Endothelial cell of umbilical vein (primary cell): Measurements from ENCODE around the gene C1RL. TPM values are rescaled to one million over a fixed set of nuclear protein-coding genes. Genes with fewer than 3 reads are reported as not detected.
A peak's percentile ranks its signal among the peaks of the same experiment; 100 is the strongest.

ENCODE experiments used
- BruUV-seq: library from RNA; stranded (reverse); fragments of 400-500 nt; replicated peaks from 2 replicates; lab custom pipeline; 2021; lab: Mats Ljungman, UMichigan
- CTCF ChIA-PET: fragments of 300-600, 350-600 bp; sonication (Branson Sonifier 250); formaldehyde crosslinking; loops from one replicate; lab custom pipeline; 2021; ENCODE audit warnings: antibody characterized with exemption, inconsistent platforms; lab: Charles Lee
- POLR2A ChIA-PET: fragments of 300-600, 350-600 bp; sonication (Branson Sonifier 250); formaldehyde crosslinking; loops from one replicate; lab custom pipeline; 2021; ENCODE audit warnings: antibody characterized with exemption, inconsistent platforms; lab: Charles Lee
- DNase-seq: peaks from one replicate; pipeline ENCODE4 v3.0.0-alpha.2; 2011; ENCODE audit warnings: low read depth, low spot score
- FAIRE-seq: peaks from 2 replicates; lab custom pipeline; 2011; peaks lifted over from hg19 to GRCh38; lab: Jason Lieb, UNC
- H2AFZ ChIP-seq: 2 replicates; pipeline ENCODE4 v1.6.0; 2012; ENCODE audit warnings: low read depth, low read length, control low read depth, inconsistent platforms
- H3K27ac ChIP-seq: 2 replicates; pipeline ENCODE4 v1.5.1; 2011; ENCODE audit warnings: low read depth, mild to moderate bottlenecking, control low read depth, low read length, moderate library complexity; ENCODE audit not compliant: insufficient read depth
- H3K27me3 ChIP-seq, 2 experiments: 2 replicates each; pipeline versions ENCODE4 v1.6.0 to v1.6.1; 2011; ENCODE audit warnings: low read length in 2 of 2, mixed read lengths in 1 of 2; ENCODE audit not compliant: control insufficient read depth in 2 of 2, insufficient read depth in 2 of 2
- H3K36me3 ChIP-seq, 2 experiments: 2 replicates in 1 of 2; 3 replicates in 1 of 2; pipeline ENCODE4 v1.5.1; 2011; ENCODE audit warnings: low read length in 2 of 2, mild to moderate bottlenecking in 1 of 2, moderate library complexity in 1 of 2; ENCODE audit not compliant: control insufficient read depth in 2 of 2, insufficient read depth in 2 of 2; ENCODE audit errors: extremely low read depth in 1 of 2
- H3K4me1 ChIP-seq: 3 replicates; pipeline ENCODE4 v1.5.1; 2011; ENCODE audit warnings: mild to moderate bottlenecking, low read length; ENCODE audit not compliant: control insufficient read depth, insufficient read depth; ENCODE audit errors: extremely low read depth
- H3K4me2 ChIP-seq: 2 replicates; pipeline ENCODE4 v1.6.1; 2011; ENCODE audit warnings: low read length, control low read depth, mixed read lengths; ENCODE audit not compliant: insufficient read depth
- H3K4me3 ChIP-seq, 3 experiments: fragments of 200-600 bp in 1 of 3; sonication (generic), shearing (Covaris generic) in 1 of 3; replicated peaks in 1 of 3; 2 replicates each; pipeline ENCODE4 v1.5.1; 2011 to 2016; ENCODE audit warnings: control low read depth in 3 of 3, low read length in 3 of 3, mild to moderate bottlenecking in 2 of 3, inconsistent platforms in 1 of 3, low read depth in 1 of 3, moderate library complexity in 1 of 3; ENCODE audit not compliant: insufficient read depth in 1 of 3
- H3K79me2 ChIP-seq: 2 replicates; pipeline ENCODE4 v1.6.0; 2012; ENCODE audit warnings: low read length, inconsistent platforms; ENCODE audit not compliant: control insufficient read depth, insufficient read depth
- H3K9ac ChIP-seq: replicated peaks from 2 replicates; pipeline ENCODE3; 2011; ENCODE audit warnings: low read length, control low read depth; ENCODE audit not compliant: insufficient read depth; ENCODE audit errors: extremely low read depth
- H3K9me1 ChIP-seq: replicated peaks from 3 replicates; pipeline ENCODE4 v1.6.0; 2011; ENCODE audit warnings: mild to moderate bottlenecking, low read length; ENCODE audit not compliant: control insufficient read depth, insufficient read depth; ENCODE audit errors: extremely low read depth
- H3K9me3 ChIP-seq: replicated peaks from 2 replicates; pipeline ENCODE4 v1.5.1; 2012; ENCODE audit warnings: low read length, inconsistent platforms; ENCODE audit not compliant: control insufficient read depth, insufficient read depth
- H4K20me1 ChIP-seq: replicated peaks from 2 replicates; pipeline ENCODE3; 2011; ENCODE audit warnings: mild to moderate bottlenecking, low read length; ENCODE audit not compliant: control insufficient read depth, insufficient read depth; ENCODE audit errors: extremely low read depth
- EZH2 ChIP-seq: IDR thresholded peaks from 2 replicates; pipeline ENCODE4 v1.6.1; 2012; ENCODE audit warnings: borderline replicate concordance, low read depth, mild to moderate bottlenecking, moderate library complexity, low read length, inconsistent platforms; ENCODE audit not compliant: severe bottlenecking
- FOS ChIP-seq: IDR thresholded peaks from 2 replicates; pipeline ENCODE4 v1.6.1; 2011; ENCODE audit warnings: mild to moderate bottlenecking, low read length, moderate library complexity, borderline replicate concordance; ENCODE audit not compliant: insufficient read depth
- GATA2 ChIP-seq: IDR thresholded peaks from 2 replicates; pipeline ENCODE4 v1.7.0; 2011; ENCODE audit warnings: low read depth, mild to moderate bottlenecking, moderate library complexity, mixed read lengths, low read length; ENCODE audit not compliant: insufficient read length, insufficient read depth
- JUN ChIP-seq: IDR thresholded peaks from 2 replicates; pipeline ENCODE4 v1.6.1; 2011; ENCODE audit warnings: borderline replicate concordance, low read depth; ENCODE audit not compliant: insufficient read length, insufficient read depth
- MYC ChIP-seq: IDR thresholded peaks from one replicate; pipeline ENCODE4 v1.6.1; 2011; ENCODE audit warnings: mild to moderate bottlenecking, low read depth, low read length
- POLR2A ChIP-seq: IDR thresholded peaks from 2 replicates; pipeline ENCODE4 v1.6.1; 2012; ENCODE audit warnings: low read depth, mild to moderate bottlenecking, control low read depth, low read length
- POLR2AphosphoS5 ChIP-seq: IDR thresholded peaks from 2 replicates; pipeline ENCODE4 v1.6.1; 2012; ENCODE audit warnings: low read depth, mild to moderate bottlenecking, control low read depth, low read length, moderate library complexity; ENCODE audit not compliant: insufficient read depth
- dilution Hi-C: fragments of 300-500 bp; cut with MboI; formaldehyde crosslinking; loops from one replicate; pipeline ENCODE4 v1.15.0; 2019; ENCODE audit warnings: low sequenced_read_pairs; ENCODE audit not compliant: extremely low pct_ligation_motif_present
- intact Hi-C: fragments of 100-400 bp; cut with micrococcal nuclease; formaldehyde crosslinking; loops from one replicate; pipeline ENCODE4 v1.10.0; 2022
- polyA plus RNA-seq, 4 experiments: library from polyadenylated mRNA; depleted of rRNA in 3 of 4; stranded (reverse) in 3 of 4; unstranded in 1 of 4; fragments of >200 nt; gene quantifications; 2 replicates each; pipeline versions ENCODE4 v1.2.1 to v1.2.3, GENCODE V29; 2011 to 2012; ENCODE audit warnings: missing spikeins in 1 of 4
- total RNA-seq: library from RNA; stranded (reverse); gene quantifications from 2 replicates; pipeline ENCODE4 v1.2.3, GENCODE V29; 2021
- TF ChIP-seq, protein P1 (sequence below): IDR thresholded peaks from 2 replicates; pipeline ENCODE4 v1.6.1; 2011; ENCODE audit not compliant: insufficient read depth, insufficient read length
- TF ChIP-seq, protein P2 (sequence below), 2 donors: IDR thresholded peaks; 1 replicate in 1 of 2; 2 replicates in 1 of 2; pipeline ENCODE4 v1.5.1; 2011; ENCODE audit warnings: low read length in 2 of 2, mild to moderate bottlenecking in 2 of 2, moderate library complexity in 2 of 2, control low read depth in 1 of 2, inconsistent platforms in 1 of 2, low read depth in 1 of 2; ENCODE audit not compliant: insufficient read depth in 1 of 2; ENCODE audit errors: extremely low read depth in 1 of 2

C1RL gene
- total and polyA plus RNA-seq, 2 donors (not counting 3 experiments of a cell fraction or from before 2014, with no cell fraction given): 20.9 to 25.0 TPM

DNA sequence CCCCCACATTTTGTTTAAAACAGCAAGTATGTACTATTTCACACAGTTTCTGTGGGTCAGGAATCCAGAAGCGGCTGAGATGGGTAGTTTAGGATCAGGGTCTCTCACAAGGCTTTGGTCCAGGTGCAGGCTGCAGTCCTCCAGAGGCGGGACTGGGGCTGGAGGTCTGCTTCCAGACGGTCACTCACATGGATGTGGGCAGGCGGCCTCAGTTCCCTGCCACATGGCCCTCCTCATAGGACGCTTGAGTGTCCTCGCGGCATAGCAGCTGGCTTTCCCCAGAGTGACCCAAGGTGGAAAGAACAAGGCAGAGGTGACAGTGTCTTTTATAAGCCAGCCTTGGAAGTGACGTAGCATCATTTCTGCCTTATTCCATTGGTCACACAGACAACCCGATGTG is 7.9 kb upstream of the C1RL start:
- Histone ChIP-seq H2AFZ (no peak overlapping the region), H3K4me2 (no peak overlapping the region), H3K79me2 (no peaks in the 10 kb centered on the region), H3K36me3 (no peaks in the 10 kb centered on the region), H3K27ac (no peak overlapping the region), H3K9me1 (no peaks in the 10 kb centered on the region), H3K4me3 (no peak overlapping the region), H3K27me3 (no peaks in the 10 kb centered on the region), H3K9ac (no peak overlapping the region), H3K9me3 (no peaks in the 10 kb centered on the region), H4K20me1 (no peaks in the 10 kb centered on the region), H3K4me1 (no peaks in the 10 kb centered on the region)
- dilution Hi-C loops (no loop called here), intact Hi-C loops (no loop called here)
- DNase-seq (no peak), FAIRE-seq (peak; percentile 43)
- BruUV-seq: no TSS peak
- POLR2A ChIA-PET: no interaction called here
- CTCF ChIA-PET: no interaction called here
- no peak for TF ChIP-seq POLR2AphosphoS5
- TF ChIP-seq, protein P1, sequence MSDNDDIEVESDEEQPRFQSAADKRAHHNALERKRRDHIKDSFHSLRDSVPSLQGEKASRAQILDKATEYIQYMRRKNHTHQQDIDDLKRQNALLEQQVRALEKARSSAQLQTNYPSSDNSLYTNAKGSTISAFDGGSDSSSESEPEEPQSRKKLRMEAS: no peak
- TF ChIP-seq POLR2A: no peak

DNA sequence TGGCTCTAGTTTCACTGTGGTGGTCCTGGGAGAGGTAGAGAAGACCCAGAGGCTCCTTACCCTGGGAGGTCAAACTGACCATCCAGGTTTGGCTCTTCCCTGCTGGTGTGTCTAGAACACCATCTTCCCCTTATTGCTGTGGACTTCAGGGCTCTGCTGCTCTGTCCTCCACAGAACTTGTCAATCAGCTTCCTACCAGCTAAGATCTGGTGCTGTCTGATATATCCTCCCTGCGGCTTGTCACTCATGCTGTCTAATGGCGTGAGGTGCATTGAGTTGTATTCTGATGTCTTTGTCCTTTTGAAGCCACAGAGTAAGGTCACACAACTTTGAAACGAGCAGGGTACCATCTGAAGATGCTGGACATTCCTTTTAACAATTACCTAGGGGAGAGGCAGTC is 7.2 kb upstream of the C1RL start:
- no TSS peak for BruUV-seq
- Histone ChIP-seq H4K20me1 (no peaks in the 10 kb centered on the region), H3K4me3 (no peak overlapping the region), H3K27ac (no peak overlapping the region), H3K36me3 (no peaks in the 10 kb centered on the region), H3K9ac (no peak overlapping the region), H3K27me3 (no peaks in the 10 kb centered on the region), H3K9me3 (no peaks in the 10 kb centered on the region), H2AFZ (no peak overlapping the region), H3K4me2 (no peak overlapping the region), H3K9me1 (no peaks in the 10 kb centered on the region), H3K79me2 (no peaks in the 10 kb centered on the region), H3K4me1 (no peaks in the 10 kb centered on the region)
- ChIA-PET POLR2A (no interaction called here), CTCF (no interaction called here)
- TF ChIP-seq MYC: no peak
- TF ChIP-seq POLR2AphosphoS5: no peak
- no peak for TF ChIP-seq GATA2
- no peak for TF ChIP-seq EZH2
- TF ChIP-seq FOS: no peak
- TF ChIP-seq POLR2A: no peak
- TF ChIP-seq, protein P1: no peak
- TF ChIP-seq JUN: no peak
- TF ChIP-seq, protein P2, sequence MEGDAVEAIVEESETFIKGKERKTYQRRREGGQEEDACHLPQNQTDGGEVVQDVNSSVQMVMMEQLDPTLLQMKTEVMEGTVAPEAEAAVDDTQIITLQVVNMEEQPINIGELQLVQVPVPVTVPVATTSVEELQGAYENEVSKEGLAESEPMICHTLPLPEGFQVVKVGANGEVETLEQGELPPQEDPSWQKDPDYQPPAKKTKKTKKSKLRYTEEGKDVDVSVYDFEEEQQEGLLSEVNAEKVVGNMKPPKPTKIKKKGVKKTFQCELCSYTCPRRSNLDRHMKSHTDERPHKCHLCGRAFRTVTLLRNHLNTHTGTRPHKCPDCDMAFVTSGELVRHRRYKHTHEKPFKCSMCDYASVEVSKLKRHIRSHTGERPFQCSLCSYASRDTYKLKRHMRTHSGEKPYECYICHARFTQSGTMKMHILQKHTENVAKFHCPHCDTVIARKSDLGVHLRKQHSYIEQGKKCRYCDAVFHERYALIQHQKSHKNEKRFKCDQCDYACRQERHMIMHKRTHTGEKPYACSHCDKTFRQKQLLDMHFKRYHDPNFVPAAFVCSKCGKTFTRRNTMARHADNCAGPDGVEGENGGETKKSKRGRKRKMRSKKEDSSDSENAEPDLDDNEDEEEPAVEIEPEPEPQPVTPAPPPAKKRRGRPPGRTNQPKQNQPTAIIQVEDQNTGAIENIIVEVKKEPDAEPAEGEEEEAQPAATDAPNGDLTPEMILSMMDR (IDR thresholded peaks at IDR 0.05; ENCODE audit: extremely low read depth in 1 of 2, insufficient read depth in 1 of 2, low read depth in 1 of 2, low read length in 2 of 2): no peak
- FAIRE-seq: no peak
- DNase-seq: no peak
- intact Hi-C loops: no loop called here
- dilution Hi-C loops: no loop called here
